Measurements from ENCODE around the gene STRAP.

The STRAP gene

DNA sequence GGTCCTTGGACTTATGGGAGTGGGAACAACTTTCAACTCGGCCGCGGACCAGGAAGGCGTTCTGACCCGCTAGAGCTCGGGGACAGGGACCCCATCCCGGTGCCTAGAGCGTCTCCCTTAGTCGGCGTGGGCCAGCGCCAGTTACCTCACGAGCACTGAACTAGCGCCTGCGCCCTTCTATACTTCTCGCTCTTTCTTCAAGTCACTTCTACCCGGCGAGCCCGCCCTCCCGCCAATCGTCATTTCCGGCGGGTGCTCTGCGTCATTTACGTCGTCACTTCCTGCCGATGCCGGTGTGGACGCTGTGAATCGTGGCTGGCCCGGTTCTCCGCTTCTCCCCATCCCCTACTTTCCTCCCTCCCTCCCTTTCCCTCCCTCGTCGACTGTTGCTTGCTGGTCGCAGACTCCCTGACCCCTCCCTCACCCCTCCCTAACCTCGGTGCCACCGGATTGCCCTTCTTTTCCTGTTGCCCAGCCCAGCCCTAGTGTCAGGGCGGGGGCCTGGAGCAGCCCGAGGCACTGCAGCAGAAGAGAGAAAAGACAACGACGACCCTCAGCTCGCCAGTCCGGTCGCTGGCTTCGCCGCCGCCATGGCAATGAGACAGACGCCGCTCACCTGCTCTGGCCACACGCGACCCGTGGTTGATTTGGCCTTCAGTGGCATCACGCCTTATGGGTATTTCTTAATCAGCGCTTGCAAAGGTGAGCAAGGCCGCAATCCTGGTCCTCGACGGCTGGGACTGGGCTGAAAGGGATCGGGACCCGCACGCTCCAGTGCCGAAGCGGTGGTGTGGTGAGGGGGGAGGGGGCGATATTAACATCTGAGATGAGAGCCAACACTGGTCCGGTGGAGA lies at the start of gene STRAP:
Gene STRAP, plus strand, starts transcription at position 270 of the 854 bp plus-strand sequence. Its CDS starts 321 bp downstream, at position 591.
- H3K4me3 ChIP-seq (replicated peaks in 1 of 2; ENCODE audit: low read depth in 2 of 2, low read length in 2 of 2): peak within 1 kb of the TSS; percentile 91 to 98
- no peak for TF ChIP-seq CTCF (IDR thresholded peaks at IDR 0.05; ENCODE audit: low read depth, low read length)
- peak; percentile 99 for DNase-seq (ENCODE audit: low read depth in 2 of 2)

DNA sequence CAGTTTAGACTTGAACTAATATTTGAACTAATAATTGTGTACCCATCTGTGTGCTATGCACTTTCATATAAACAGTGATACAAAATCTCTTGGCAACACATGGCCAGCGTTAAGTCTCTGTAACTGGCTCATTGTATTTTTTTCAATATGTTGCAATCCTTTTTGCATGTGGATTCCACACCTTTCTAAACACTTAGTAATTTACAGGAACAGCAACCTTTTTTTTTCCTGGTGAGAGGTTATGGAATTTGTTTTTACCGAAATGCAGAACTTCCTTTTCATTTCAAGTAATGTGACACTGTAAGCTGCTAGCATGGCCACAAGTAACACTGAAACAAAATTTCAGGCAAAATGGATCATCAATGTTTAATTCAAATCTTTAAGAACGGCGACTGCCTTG lies 47.6 kb upstream of the STRAP start:
- no peak for TF ChIP-seq CTCF (IDR thresholded peaks at IDR 0.05; ENCODE audit: low read depth, low read length)
- peak; percentile 31 to 47 for DNase-seq (ENCODE audit: low read depth in 2 of 2)
- no peak overlapping the region for H3K4me3 ChIP-seq (replicated peaks in 1 of 2; ENCODE audit: low read depth in 2 of 2, low read length in 2 of 2)

DNA sequence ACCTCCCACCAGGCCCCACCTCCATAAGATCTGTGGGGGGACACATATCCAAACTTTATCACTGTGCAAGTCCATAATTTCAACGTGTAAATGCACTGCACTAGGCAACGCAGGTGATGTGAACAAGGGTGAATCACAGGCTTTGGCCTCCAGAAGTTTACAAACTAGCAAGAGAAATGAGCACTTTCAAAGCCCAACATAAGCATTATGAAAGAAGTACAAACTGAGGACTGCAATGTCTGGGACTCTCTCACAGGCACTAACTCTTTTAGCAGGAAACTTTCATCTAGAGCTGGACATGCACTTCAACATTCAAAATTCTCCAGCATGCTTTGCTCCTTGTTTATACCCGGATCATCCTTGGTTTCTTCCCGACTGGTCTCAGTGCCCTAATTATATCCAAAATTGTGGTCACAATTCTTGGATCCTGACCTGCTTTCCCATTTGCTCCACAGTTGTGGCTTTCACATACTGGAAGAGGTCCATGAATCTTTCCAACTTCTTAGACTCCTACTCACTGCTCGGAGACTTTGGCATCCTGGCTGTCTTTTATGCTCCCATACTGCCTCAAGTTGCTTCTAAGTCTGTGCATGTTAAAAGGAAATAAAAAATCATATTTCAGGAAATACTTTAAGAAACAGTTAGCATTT lies 44.9 kb upstream of the STRAP start:
- H3K4me3 ChIP-seq (replicated peaks in 1 of 2; ENCODE audit: low read depth in 2 of 2, low read length in 2 of 2): no peak overlapping the region
- TF ChIP-seq CTCF (IDR thresholded peaks at IDR 0.05; ENCODE audit: low read depth, low read length): no peak
- peak; percentile 19 to 80 for DNase-seq (ENCODE audit: low read depth in 2 of 2)

- H3K4me3 ChIP-seq (replicated peaks in 1 of 2; ENCODE audit: low read depth in 2 of 2, low read length in 2 of 2): no peak overlapping the region
- TF ChIP-seq CTCF (IDR thresholded peaks at IDR 0.05; ENCODE audit: low read depth, low read length): no peak
- DNase-seq (ENCODE audit: low read depth in 2 of 2): no peak
Observed at GRCh38 chr12:15839041-15839440, 43.1 kb upstream of the STRAP start.

DNA sequence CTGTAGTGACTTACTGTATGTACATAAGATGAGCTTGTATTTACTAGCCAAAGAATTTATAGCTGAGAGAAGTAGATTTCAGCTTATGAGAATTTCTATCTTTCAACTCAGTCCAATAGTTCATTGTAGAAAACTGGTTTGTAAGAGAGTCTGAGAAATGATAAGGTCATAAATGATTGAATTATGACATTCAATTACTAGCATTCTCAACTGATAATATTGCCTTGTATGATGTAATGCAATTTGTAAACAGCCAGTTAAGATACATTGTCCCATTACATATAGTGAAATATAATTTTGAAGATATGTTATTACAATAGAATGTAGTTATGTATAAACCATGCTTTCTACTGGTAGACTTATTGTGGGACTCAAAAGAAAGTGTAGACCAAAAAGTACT lies 42.5 kb upstream of the STRAP start:
- DNase-seq (ENCODE audit: low read depth in 2 of 2): no peak
- TF ChIP-seq CTCF (IDR thresholded peaks at IDR 0.05; ENCODE audit: low read depth, low read length): no peak

GRCh38 chr12:15842108-15842507 lies 40.1 kb upstream of the STRAP start:
- DNase-seq (ENCODE audit: low read depth in 2 of 2): peak; percentile 75 to 96
- TF ChIP-seq CTCF (IDR thresholded peaks at IDR 0.05; ENCODE audit: low read depth, low read length): no peak
- H3K4me3 ChIP-seq (replicated peaks in 1 of 2; ENCODE audit: low read depth in 2 of 2, low read length in 2 of 2): no peak overlapping the region

More for the DNA sequence above, 42.5 kb upstream of the STRAP start:
- H3K4me3 ChIP-seq (replicated peaks in 1 of 2; ENCODE audit: low read depth in 2 of 2, low read length in 2 of 2): no peak overlapping the region

Data from cardiac fibroblast (primary cell).